Middle frontal gyrus (tissue), 1 donor: Measurements from ENCODE around the gene HIVEP3.

Source experiments
- DNase-seq: peaks from one replicate; pipeline ENCODE4 v3.0.0-alpha.2; 2015; ENCODE audit warnings: low spot score; ENCODE audit errors: extremely low spot score

Gene HIVEP3

GRCh38 chr1:41538741-41539417, 379.8 kb downstream of the HIVEP3 start:
- no peak for DNase-seq

GRCh38 chr1:41537788-41538351, 380.9 kb downstream of the HIVEP3 start:
- DNase-seq: no peak

GRCh38 chr1:41537251-41537650, 381.5 kb downstream of the HIVEP3 start:
- DNase-seq: no peak

- DNase-seq: no peak
These were observed 382.3 kb downstream of the HIVEP3 start for GRCh38 chr1:41536361-41536802.

- no peak for DNase-seq
These were observed 383.0 kb downstream of the HIVEP3 start for GRCh38 chr1:41535716-41536115.

- DNase-seq: no peak
These were observed 383.4 kb downstream of the HIVEP3 start for GRCh38 chr1:41535276-41535675.

- DNase-seq: no peak
These were observed 384.3 kb downstream of the HIVEP3 start for GRCh38 chr1:41534181-41535076.

- no peak for DNase-seq
These were observed 385.0 kb downstream of the HIVEP3 start for GRCh38 chr1:41533731-41534080.

GRCh38 chr1:41533016-41533730, 385.5 kb downstream of the HIVEP3 start:
- no peak for DNase-seq

- DNase-seq: no peak
These were observed 386.3 kb downstream of the HIVEP3 start for GRCh38 chr1:41532206-41532975.

GRCh38 chr1:41530411-41530810, 388.3 kb downstream of the HIVEP3 start:
- DNase-seq: no peak

GRCh38 chr1:41529621-41530395, 388.9 kb downstream of the HIVEP3 start:
- DNase-seq: no peak

GRCh38 chr1:41528726-41529605, 389.8 kb downstream of the HIVEP3 start:
- DNase-seq: no peak

- DNase-seq: no peak
These were observed 390.6 kb downstream of the HIVEP3 start for GRCh38 chr1:41528106-41528505.

GRCh38 chr1:41526956-41527561, 391.7 kb downstream of the HIVEP3 start:
- DNase-seq: no peak

GRCh38 chr1:41525891-41526587, 392.7 kb downstream of the HIVEP3 start:
- DNase-seq: no peak

GRCh38 chr1:41524676-41525675, 393.7 kb downstream of the HIVEP3 start:
- DNase-seq: no peak
